ENCODE results near the gene MAPKBP1. TPM values are rescaled to one million over a fixed set of nuclear protein-coding genes. Genes with fewer than 3 reads are reported as not detected.
A peak's percentile ranks its signal among the peaks of the same experiment; 100 is the strongest.

MAPKBP1 gene, protein sequence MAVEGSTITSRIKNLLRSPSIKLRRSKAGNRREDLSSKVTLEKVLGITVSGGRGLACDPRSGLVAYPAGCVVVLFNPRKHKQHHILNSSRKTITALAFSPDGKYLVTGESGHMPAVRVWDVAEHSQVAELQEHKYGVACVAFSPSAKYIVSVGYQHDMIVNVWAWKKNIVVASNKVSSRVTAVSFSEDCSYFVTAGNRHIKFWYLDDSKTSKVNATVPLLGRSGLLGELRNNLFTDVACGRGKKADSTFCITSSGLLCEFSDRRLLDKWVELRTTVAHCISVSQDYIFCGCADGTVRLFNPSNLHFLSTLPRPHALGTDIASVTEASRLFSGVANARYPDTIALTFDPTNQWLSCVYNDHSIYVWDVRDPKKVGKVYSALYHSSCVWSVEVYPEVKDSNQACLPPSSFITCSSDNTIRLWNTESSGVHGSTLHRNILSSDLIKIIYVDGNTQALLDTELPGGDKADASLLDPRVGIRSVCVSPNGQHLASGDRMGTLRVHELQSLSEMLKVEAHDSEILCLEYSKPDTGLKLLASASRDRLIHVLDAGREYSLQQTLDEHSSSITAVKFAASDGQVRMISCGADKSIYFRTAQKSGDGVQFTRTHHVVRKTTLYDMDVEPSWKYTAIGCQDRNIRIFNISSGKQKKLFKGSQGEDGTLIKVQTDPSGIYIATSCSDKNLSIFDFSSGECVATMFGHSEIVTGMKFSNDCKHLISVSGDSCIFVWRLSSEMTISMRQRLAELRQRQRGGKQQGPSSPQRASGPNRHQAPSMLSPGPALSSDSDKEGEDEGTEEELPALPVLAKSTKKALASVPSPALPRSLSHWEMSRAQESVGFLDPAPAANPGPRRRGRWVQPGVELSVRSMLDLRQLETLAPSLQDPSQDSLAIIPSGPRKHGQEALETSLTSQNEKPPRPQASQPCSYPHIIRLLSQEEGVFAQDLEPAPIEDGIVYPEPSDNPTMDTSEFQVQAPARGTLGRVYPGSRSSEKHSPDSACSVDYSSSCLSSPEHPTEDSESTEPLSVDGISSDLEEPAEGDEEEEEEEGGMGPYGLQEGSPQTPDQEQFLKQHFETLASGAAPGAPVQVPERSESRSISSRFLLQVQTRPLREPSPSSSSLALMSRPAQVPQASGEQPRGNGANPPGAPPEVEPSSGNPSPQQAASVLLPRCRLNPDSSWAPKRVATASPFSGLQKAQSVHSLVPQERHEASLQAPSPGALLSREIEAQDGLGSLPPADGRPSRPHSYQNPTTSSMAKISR (N-terminal part only)
- 30.3 and 39.9 TPM in 2 replicates for polyA plus RNA-seq
- polyA minus RNA-seq = 50.7 and 53.1 TPM in 2 replicates

DNA sequence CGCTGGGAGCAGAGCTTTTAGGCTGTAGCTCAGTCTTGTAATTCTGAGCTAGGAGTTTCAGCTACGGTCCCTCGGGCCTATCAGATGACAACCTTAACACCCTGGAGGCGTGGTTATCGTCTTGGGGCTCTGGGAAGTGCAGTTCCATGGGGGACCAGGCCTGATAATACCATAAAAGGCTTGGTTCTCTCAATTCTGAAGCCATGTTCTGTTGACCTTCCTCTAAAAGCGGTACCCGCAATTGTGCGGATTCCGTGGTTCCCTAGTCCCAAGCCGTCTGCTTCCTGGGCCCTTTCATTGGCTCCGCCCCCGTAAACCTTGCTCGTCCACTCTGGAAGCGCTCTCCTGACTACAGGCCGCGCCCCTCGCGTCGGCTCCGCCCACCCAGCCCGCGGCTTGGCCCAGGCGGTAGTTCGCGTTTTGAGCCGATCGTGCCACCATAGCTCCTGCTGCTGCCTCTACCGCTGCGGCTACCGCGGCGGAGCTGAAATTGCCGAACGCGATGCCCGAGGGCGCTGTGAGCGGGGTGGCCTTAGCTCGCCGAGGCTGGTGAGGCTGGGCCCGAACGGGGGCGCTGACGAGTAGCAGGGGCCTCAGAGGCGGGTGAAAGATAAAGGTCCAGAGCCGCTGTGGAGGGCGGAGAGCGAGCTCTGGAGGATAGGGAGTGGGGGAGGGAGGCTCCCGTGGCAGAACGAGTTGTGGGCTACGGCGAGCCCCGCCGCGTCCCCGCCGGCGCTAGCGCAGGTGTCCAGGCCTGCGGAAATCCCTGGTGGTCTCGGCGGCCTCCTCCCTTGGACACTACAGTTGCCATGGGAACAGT is at the start of gene MAPKBP1:
MAPKBP1 (plus strand) TSS at position 423 of the 820 bp plus-strand sequence. CDS start 792 bp downstream, outside the sequence.
- H3K79me2 ChIP-seq (replicated peaks; ENCODE audit: insufficient read depth, low read length) = peaks cover 30% of the 10 kb centered on the region
- H3K9me3 ChIP-seq (ENCODE audit: low read length) = no peaks in the 10 kb centered on the region
- TF ChIP-seq TAF1 (IDR thresholded peaks at IDR 0.05; ENCODE audit: low read depth) (peak; percentile 69), RAD21 (conservative IDR thresholded peaks at IDR 0.05) (peak; percentile 67), MXI1 (conservative IDR thresholded peaks at IDR 0.05; ENCODE audit: poor library complexity, severe bottlenecking) (peak; percentile 71), POLR2AphosphoS5 (IDR thresholded peaks at IDR 0.05) (peak; percentile 85), SMC3 (conservative IDR thresholded peaks at IDR 0.05; ENCODE audit: poor library complexity) (peak; percentile 70), REST (IDR thresholded peaks at IDR 0.05; ENCODE audit: borderline replicate concordance) (peak; percentile 41), EP300 (conservative IDR thresholded peaks at IDR 0.05; ENCODE audit: poor library complexity, severe bottlenecking) (peak; percentile 62), CTCF (IDR thresholded peaks at IDR 0.05; ENCODE audit: poor library complexity, severe bottlenecking) (peak; percentile 97), EZH2 (IDR thresholded peaks at IDR 0.05; ENCODE audit: borderline replicate concordance, insufficient read depth, low read length, poor library complexity, severe bottlenecking) (no peak)
- H3K4me2 ChIP-seq (ENCODE audit: low read length) = peak within 1 kb of the TSS; percentile 91
- H3K27me3 ChIP-seq (ENCODE audit: insufficient read depth, low read depth, low read length) = no peaks in the 10 kb centered on the region
- peak within 1 kb of the TSS; percentile 81 for H3K4me3 ChIP-seq (ENCODE audit: low read length)
- H3F3A ChIP-seq (ENCODE audit: insufficient read depth, low read length, poor library complexity, severe bottlenecking) = peaks cover 11% of the 10 kb centered on the region
- H4K20me1 ChIP-seq (ENCODE audit: insufficient read depth) = no peaks in the 10 kb centered on the region
- H3K27ac ChIP-seq (ENCODE audit: low read length) = peak within 1 kb of the TSS; percentile 83
- H3K9me2 ChIP-seq (ENCODE audit: insufficient read depth, low read length) = no peaks in the 10 kb centered on the region
- H3K36me3 ChIP-seq (ENCODE audit: insufficient read depth, low read length) = no peaks in the 10 kb centered on the region
- H2AFZ ChIP-seq (ENCODE audit: low read depth, low read length) = peak within 1 kb of the TSS; percentile 37
- H3K9ac ChIP-seq (ENCODE audit: low read length) = peak within 1 kb of the TSS; percentile 86

Measured in neural cell (in vitro differentiated cells).